ENCODE data around the gene CDKN1C.

Gene CDKN1C

DNA sequence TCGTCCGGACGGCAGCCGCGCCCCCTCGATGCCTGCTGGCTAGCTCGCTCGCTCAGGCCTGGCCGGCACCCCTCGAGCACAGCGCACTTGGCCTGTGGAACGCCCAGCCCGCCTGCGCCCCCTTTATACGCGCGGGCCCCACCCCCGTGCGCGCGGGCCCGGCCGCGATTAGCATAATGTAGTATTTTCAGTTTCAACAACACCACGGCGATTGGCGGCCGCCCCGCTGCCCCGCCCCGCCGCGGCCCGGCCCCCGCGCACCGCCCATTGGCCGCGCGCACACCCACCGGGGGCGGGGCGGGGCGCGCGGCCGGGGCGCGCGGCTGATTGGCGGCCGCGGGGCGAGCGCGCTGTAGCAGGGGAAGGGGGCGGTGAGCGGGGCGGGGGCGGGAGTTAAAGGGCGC lies at the start of gene CDKN1C:
CDKN1C (minus strand) TSS at position 98 of the 404 bp plus-strand sequence. CDS start 319 bp downstream, outside the sequence.
- peak; percentile 88 to 92 for DNase-seq

DNA sequence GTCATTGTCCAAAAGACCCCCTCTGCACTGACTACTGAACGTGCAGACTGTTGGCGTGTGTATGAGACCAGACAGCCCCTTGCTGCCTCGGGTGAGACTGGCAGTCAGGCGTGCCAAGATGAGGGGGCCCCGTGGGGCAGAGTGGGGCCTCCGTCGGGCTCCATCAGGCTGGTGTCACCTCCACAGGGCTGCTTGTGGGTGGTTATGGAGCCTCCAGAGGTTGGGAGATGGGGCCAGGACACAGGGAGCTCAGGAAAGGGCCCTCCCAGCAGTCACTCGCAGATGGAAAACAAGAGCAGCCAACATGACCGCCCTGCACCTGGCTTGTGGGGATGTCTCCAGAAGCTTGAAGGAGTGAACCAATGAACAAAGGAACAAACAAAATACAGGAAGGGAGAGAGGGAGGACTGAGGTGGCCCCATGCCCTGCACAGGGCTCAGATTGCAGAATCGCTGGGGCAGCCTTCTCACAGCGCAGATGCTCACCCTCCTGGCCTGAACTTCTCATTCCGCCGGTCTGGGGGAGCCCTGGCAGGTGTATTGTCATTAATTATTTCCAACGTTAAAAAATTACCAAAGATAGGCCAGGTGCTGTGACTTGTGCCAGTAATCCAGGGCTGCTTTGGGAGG lies 49.1 kb upstream of the CDKN1C start:
- no peak for TF ChIP-seq GATA1 (IDR thresholded peaks at IDR 0.05; ENCODE audit: low read depth, low read length)
- TF ChIP-seq POLR2A (IDR thresholded peaks at IDR 0.05; ENCODE audit: low read length): no peak
- DNase-seq: no peak

More for the DNA sequence above, at the start of gene CDKN1C:
- TF ChIP-seq GATA1 (IDR thresholded peaks at IDR 0.05; ENCODE audit: low read depth, low read length): no peak
- TF ChIP-seq POLR2A (IDR thresholded peaks at IDR 0.05; ENCODE audit: low read length): peak; percentile 50

DNA sequence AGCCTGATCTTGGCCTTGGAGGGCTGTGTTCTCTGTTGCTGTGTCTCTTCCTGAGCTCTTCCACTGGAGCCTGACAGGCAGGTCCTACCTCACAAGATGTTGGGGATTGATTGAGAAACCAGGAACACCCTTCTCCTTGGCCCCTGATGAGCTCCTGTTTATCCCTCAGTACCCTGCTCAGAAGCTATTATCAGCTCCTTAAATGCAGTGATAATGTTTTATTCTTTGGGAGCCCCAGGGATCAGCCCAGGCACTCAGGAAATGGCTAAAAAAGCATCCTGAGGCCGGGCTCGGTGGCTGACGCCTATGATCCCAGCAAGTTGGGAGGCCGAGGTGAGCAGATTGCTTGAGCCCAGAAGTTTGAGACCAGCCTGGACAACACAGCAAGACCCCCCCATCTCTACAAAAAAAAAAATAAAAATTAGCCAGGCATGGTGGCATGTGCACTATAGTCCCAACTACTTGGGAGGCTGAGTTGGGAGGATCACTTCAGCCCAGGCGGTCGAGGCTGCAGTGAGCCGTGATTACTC lies 48.5 kb upstream of the CDKN1C start:
- no peak for TF ChIP-seq GATA1 (IDR thresholded peaks at IDR 0.05; ENCODE audit: low read depth, low read length)
- no peak for TF ChIP-seq POLR2A (IDR thresholded peaks at IDR 0.05; ENCODE audit: low read length)
- DNase-seq: no peak

DNA sequence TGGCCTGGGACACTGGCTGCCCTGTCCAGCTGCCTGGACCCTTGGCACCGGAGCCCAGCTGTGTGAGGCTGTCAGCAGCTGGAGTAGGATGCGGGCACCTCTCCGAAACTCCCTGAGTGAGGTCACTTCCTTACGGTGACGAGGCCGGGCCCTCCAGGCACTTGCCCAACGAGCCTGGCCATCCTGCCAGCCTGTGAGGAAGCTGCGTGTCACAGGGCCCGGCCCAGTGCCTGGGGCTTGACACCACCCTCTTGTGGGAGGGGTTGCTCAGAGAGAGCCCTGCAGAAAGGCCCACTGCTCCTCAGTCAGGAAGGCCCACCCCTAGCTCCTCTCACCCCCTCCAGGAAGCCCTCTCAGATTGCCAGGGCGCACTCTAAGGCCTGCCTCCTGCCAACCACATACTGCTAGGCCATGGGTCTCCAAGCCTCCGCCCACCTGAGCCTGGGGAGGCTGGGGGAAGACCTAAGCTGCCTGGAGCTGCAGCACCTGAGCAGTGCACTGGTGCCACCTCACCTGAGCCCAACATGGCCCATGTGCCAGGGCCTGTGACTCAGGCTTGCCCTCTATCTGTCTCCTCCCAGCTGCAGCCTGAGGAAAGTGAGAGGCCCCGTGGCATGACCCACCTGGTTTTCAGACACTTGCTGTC lies 47.9 kb upstream of the CDKN1C start:
- TF ChIP-seq GATA1 (IDR thresholded peaks at IDR 0.05; ENCODE audit: low read depth, low read length): no peak
- TF ChIP-seq POLR2A (IDR thresholded peaks at IDR 0.05; ENCODE audit: low read length): no peak
- peak; percentile 33 to 51 for DNase-seq

DNA sequence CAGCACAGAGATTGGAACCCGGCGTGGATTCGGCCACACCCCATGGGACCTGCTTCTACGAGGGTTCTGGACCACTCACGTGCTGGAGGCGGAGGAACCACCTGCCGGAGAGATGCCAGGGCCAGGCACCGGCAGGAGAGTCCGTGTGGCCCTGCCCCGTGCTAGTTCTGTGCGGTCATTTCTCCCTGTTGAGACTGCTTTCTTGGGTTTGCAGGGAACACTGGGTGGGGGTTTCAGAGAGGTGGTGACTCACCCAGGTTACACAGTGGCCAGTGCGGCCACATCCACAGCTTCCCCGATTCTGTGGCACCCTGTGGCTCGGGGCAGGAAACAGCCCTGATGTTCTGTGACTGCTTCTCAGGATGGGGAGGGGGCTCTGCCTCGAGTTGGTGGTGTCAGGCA lies 47.3 kb upstream of the CDKN1C start:
- DNase-seq: no peak
- TF ChIP-seq POLR2A (IDR thresholded peaks at IDR 0.05; ENCODE audit: low read length) (no peak), GATA1 (IDR thresholded peaks at IDR 0.05; ENCODE audit: low read depth, low read length) (no peak)

DNA sequence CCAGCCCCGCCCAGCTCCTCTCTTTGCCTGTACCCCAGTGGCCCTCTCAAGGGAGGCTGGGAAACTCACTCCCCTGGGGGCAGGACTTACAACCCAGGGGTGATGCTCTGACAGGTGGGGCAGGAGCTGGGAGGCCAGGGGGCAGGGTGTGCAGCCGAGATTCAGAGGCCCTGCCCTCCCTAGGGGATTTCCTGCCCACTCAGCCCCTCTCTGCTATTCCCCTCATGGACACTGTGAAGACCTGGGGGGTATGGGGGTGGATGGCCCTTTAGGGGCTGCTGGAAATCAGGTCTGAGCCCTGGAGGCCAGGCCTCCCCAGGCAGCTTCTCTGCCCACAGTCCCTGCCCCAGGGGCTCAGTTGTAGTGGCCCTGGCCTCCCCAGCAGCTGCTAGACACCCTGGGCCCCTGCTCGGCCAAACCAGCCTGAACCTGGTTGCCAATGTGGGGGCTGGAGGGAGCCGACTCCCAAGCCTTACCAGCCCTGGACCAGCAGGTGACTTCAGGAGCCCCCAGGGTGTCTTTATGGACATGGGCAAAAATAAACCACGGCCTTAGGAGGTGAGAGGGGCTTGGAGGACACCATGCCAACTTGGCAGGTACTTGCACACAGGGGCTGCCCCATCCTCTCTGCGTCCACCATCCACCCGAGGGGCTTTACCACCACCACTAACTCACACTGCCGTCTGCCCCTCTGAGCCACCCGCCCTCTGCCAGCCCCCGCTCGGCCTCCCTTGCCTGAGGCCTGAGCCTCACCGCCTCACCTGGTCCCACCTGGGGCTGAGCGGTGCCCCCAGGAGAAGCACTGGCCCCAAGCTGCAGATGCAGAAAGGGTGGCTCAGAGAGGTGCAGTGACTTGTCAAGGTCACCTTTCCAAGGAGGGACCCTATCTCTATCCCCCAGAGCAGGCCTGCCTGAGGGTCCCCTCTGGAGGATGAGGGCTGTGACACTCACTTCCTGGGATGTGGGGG lies 46.5 kb upstream of the CDKN1C start:
- no peak for DNase-seq
- TF ChIP-seq GATA1 (IDR thresholded peaks at IDR 0.05; ENCODE audit: low read depth, low read length): no peak
- no peak for TF ChIP-seq POLR2A (IDR thresholded peaks at IDR 0.05; ENCODE audit: low read length)

DNA sequence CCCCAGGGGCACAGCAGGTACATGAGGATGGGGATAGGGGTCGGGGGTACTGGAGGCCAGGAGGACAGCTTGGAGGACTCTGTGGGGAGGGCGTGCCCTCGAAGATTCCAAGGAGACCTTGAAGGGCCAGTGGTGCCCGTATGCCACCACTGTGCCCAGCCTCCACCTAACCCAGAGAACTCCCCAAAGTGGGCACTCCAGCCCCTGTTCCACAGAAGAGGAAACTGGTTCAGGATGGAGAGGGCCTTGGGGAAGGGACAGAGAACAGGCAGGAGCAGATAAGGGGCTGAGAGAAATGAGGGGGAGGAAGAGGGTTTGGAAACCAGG lies 45.8 kb upstream of the CDKN1C start:
- no peak for TF ChIP-seq GATA1 (IDR thresholded peaks at IDR 0.05; ENCODE audit: low read depth, low read length)
- no peak for TF ChIP-seq POLR2A (IDR thresholded peaks at IDR 0.05; ENCODE audit: low read length)
- no peak for DNase-seq

DNA sequence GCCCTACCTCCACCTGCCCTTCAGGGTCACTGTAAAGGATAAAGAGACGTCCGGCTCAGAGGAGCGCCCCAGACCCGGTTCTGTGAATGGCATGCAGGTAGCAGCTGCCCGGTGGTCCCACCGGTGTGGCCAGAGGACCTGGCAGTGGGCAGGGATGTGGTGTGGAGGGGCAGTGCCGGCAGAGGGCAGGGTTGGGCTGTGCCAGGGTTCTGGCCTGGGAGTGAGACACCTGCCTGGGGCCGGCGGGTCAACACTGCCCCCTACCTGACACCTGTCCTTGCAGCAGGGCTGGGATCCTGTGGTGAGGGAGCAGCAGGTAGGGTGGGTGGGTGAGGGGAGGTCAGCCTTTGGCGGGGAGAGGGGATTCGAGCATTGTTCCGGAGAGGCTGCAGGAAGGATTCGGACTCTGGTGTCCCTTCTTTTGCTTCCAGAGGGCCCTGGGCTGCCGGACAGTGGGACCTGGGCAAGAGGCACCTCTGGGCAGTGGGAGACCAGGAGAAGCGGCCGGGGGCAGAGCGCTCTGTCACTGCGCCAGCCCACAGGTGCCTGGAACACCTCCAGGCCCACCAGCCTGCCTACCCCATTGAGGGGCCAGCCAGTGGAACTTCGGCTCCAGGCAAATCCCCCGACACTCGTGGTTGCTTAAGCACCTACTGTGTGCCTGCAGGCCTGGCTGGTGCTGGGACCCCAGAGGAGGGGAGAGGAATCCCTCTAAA lies 45.3 kb upstream of the CDKN1C start:
- TF ChIP-seq POLR2A (IDR thresholded peaks at IDR 0.05; ENCODE audit: low read length) (no peak), GATA1 (IDR thresholded peaks at IDR 0.05; ENCODE audit: low read depth, low read length) (no peak)

DNA sequence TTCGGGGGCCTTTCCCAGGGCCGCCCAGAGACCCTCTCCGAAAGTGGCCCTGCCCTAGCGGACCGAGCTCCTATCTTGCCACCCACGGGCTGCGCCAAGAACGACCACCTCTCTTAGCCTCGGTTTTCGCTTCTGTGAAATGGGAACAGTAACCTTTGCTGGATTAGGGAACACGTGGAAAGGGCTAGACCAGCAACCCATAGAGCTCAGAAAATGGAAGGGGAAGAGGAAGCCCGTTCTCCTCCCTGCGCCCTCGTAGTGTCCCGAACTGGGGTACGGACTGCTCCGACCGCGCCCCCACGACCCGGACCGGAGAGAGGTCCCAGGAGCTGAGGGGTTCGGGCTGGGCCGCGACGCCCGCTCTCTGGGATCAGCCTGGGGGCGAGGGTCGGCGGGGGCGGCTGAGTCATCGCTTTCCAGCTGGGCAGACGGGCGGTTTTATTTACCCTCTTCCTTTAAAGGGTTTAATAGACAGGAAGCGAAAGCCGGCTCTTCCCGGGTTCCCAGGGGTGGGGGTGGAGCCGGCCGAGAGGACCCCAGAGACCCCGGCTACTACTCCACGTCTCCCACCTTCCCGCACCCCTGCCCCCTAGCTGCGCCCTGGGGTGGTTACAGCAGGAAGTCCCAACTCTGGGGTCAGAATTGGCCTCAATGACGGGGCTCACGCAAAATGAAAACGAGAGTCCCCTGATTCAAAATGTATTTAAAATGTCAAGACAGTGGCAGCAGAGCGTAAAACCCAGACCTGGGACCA lies 44.6 kb upstream of the CDKN1C start:
- TF ChIP-seq POLR2A (IDR thresholded peaks at IDR 0.05; ENCODE audit: low read length) (no peak), GATA1 (IDR thresholded peaks at IDR 0.05; ENCODE audit: low read depth, low read length) (no peak)
- DNase-seq: peak in 1 of 2 experiments; percentile 38

More for the DNA sequence above, 45.3 kb upstream of the CDKN1C start:
- peak; percentile 26 to 53 for DNase-seq

DNA sequence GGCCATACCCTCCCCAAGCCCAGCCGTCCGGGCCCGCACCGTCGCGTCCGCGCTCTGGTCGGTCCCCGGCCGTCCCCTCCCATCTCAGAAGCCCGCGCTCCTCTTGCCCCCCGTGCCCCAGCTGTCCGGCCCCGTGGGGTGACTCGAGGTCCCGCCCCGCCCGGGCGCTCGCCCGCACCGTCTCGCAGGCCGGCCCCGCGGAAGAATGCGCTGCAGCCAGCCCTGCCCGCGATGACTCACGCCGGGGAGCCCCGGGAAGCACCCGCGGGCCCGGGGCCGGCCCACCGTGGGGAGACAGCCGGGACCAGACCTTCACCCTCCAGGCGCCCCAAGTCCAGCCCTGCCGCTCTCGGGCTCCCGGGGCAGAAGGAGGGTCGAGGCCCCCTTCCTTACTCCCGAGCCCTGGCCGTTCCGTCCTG lies 44.0 kb upstream of the CDKN1C start:
- DNase-seq: peak in 1 of 2 experiments; percentile 45

DNA sequence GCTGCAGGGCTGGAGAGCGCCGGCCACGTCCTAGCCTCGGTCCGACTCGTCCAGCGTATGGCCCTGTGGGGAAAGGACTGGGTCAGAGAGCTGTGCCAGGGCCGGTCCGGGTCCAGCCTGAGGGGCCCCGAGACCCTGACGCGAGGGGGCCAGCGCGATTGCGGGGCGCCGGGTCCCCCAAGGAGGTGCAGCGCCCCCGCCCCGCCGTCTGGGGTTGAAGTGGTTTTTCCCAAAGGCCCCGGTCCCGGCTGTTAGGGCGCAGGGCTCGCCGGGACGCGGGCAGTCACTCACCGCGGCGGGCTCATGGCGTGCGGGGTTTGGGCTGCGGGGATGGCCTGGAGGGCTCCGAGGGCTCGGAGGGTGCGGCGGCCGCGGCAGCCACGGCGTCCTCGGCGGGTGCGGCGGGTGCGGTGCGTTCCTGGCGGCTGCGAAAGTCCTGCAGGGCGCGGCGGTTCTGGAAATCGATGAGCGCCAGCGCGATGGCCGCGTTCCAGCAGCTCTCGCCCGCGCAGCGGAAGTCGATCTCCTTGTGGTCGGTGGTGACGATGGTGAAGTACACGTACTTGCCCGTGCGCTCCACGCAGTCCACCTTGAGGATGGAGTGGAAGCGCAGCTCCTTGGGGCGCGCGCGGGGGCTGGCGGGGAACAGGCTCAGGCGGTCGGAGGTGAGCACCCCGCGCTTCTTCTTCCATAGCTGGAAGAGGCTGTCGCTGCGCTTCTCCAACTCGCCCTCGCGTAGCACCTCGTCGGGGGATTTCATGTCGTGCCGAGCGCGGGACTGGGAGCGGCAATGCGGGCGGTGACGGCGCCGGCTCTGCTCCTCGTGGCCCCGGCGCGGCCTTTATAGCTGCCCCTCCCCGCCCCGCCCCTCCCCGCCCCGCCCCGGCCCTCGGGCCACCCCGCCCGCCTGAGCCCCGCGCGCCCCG lies 43.3 kb upstream of the CDKN1C start, which contains the start of gene PHLDA2:
PHLDA2 (minus strand) TSS at position 816 of the 926 bp plus-strand sequence; CDS start at position 760, 56 bp downstream.
- peak; percentile 53 to 61 for DNase-seq
- TF ChIP-seq GATA1 (IDR thresholded peaks at IDR 0.05; ENCODE audit: low read depth, low read length) (no peak), POLR2A (IDR thresholded peaks at IDR 0.05; ENCODE audit: low read length) (no peak)

More for the DNA sequence above, 44.0 kb upstream of the CDKN1C start:
- TF ChIP-seq GATA1 (IDR thresholded peaks at IDR 0.05; ENCODE audit: low read depth, low read length): no peak
- no peak for TF ChIP-seq POLR2A (IDR thresholded peaks at IDR 0.05; ENCODE audit: low read length)
